ENCODE data around the gene AMER1.

AMER1 gene

GRCh38 chrX:64184396-64184795 is 21.1 kb downstream of the AMER1 start:
- no peak for DNase-seq (ENCODE audit: low spot score)

DNA sequence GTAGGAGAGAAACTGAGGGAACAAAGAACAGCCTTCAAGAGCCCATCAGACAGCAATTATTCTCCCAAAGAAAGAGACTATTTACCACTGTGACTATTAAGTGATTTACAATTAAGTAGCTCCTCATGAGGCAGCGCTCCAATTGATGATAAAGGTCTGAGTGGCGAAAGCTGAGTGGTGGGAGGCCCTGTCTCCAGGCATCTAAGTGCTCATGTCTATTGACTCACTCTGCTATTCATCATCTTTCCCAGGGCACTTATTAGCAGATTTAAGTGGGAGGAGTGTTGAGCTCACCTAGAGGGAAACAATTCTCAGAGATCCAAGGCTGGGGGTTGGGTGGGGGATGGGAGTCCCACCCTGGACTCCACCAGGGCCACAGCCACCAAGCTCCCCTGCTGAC is 23.3 kb downstream of the AMER1 start:
- no peak for DNase-seq (ENCODE audit: low spot score)

DNA sequence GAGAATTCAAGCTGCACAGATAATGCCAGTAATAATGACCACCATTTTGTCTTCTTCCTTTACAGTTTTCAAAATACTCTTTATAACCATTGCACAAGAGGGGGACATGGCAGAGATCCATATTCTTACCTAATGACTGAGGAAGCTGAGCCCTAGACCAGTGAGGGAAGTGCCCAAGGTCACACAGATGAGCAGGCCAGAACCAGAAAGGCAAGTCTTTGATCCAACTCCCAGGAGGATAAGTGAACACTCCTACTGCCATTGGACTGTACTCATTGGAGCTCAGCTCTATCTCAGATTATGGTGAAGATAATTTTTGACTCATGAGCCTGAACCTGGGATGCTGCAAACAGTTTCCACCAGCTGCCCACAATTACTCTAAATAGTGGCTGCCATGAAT is 28.6 kb downstream of the AMER1 start:
- no peak for DNase-seq (ENCODE audit: low spot score)

DNA sequence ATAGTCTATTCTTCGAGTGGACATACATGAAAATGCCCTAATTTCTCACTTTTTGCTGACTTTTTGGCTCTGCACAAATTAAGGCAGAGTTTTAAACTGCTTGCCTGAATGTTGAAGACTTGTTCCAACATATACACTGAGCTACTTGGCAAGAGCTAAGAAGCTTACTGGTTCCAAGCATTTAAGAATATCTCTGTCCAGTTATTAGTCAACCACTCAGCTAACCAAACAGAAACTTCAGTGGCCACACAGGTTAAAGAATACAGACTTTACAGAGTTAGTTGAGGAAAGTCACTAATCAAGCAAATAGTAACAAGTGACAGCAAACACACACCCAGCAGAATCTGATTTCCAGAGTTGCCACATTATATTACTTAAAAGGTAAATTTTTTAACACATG is 35.5 kb downstream of the AMER1 start:
- DNase-seq (ENCODE audit: low spot score) = no peak

GRCh38 chrX:64152857-64153256 is 52.7 kb downstream of the AMER1 start:
- DNase-seq (ENCODE audit: low spot score) = no peak

DNA sequence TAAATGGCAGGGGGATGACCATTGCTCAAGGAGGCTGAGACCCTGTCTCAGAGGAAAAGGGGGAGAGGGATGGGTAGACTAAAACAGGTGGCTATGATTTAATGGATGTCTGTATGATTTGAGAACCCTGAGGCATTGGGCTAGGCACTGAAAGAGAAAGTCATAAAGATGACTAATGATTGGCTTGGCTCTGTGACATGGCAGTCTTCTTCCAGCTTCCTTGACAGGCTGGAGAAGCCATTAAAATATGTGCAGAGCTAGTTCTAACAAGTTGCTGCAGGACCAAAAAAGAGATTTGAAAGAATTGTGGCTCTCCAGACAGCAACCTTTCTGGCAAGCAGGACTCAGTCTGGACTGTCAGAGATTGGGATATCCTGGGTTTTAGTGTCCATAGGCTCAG is 53.6 kb downstream of the AMER1 start:
- no peak for DNase-seq (ENCODE audit: low spot score)

- no peak for DNase-seq (ENCODE audit: low spot score)
Observed at GRCh38 chrX:64150775-64151174, 54.7 kb downstream of the AMER1 start.

All from NAMALWA (cell line).